Adipocyte (in vitro differentiated cells): ENCODE results near the gene KRTAP15-1.

Experiments used
- DNase-seq: peaks from one replicate; pipeline ENCODE4 v3.0.0-alpha.2; 2015; ENCODE audit warnings: low read depth
- H3K27me3 ChIP-seq: replicated peaks from 2 replicates; pipeline ENCODE4 v1.7.0; 2013; ENCODE audit warnings: mild to moderate bottlenecking, low read length, moderate library complexity; ENCODE audit not compliant: control insufficient read depth, insufficient read depth
- H3K36me3 ChIP-seq: 2 replicates; pipeline ENCODE4 v1.7.0; 2013; ENCODE audit warnings: low read length, mild to moderate bottlenecking, moderate library complexity; ENCODE audit not compliant: control insufficient read depth, insufficient read depth, severe bottlenecking
- H3K4me1 ChIP-seq: 2 replicates; pipeline ENCODE4 v1.7.0; 2013; ENCODE audit warnings: mild to moderate bottlenecking, low read length, moderate library complexity; ENCODE audit not compliant: control insufficient read depth, insufficient read depth
- H3K4me3 ChIP-seq: 2 replicates; pipeline ENCODE4 v1.7.0; 2013; ENCODE audit warnings: mild to moderate bottlenecking, low read length, moderate library complexity
- H3K9ac ChIP-seq: 2 replicates; pipeline ENCODE4 v1.7.0; 2013; ENCODE audit warnings: mild to moderate bottlenecking, low read length, moderate library complexity
- H3K9me3 ChIP-seq: 2 replicates; pipeline ENCODE4 v1.7.0; 2013; ENCODE audit warnings: mild to moderate bottlenecking, low read length, moderate library complexity; ENCODE audit not compliant: control insufficient read depth

Gene KRTAP15-1

GRCh38 chr21:30444204-30444603 is 4.1 kb downstream of the KRTAP15-1 start:
- no peak overlapping the region for H3K4me3 ChIP-seq
- H3K36me3 ChIP-seq, result no peaks in the 10 kb centered on the region
- no peak for DNase-seq
- H3K9ac ChIP-seq, result no peak overlapping the region
- H3K4me1 ChIP-seq, result no peaks in the 10 kb centered on the region
- no peaks in the 10 kb centered on the region for H3K27me3 ChIP-seq
- H3K9me3 ChIP-seq, result no peaks in the 10 kb centered on the region

- H3K27me3 ChIP-seq, result no peaks in the 10 kb centered on the region
- DNase-seq, result no peak
- H3K9me3 ChIP-seq, result no peaks in the 10 kb centered on the region
- no peaks in the 10 kb centered on the region for H3K36me3 ChIP-seq
- H3K9ac ChIP-seq, result no peak overlapping the region
- H3K4me3 ChIP-seq, result no peak overlapping the region
- H3K4me1 ChIP-seq, result no peaks in the 10 kb centered on the region
Measured at GRCh38 chr21:30447056-30447455, 7.0 kb downstream of the KRTAP15-1 start.

- no peak overlapping the region for H3K4me3 ChIP-seq
- no peak for DNase-seq
- no peaks in the 10 kb centered on the region for H3K9me3 ChIP-seq
- no peaks in the 10 kb centered on the region for H3K36me3 ChIP-seq
- no peak overlapping the region for H3K9ac ChIP-seq
- H3K4me1 ChIP-seq, result no peaks in the 10 kb centered on the region
- no peaks in the 10 kb centered on the region for H3K27me3 ChIP-seq
Measured at GRCh38 chr21:30448514-30448913, 8.4 kb downstream of the KRTAP15-1 start.

- no peaks in the 10 kb centered on the region for H3K4me1 ChIP-seq
- no peaks in the 10 kb centered on the region for H3K36me3 ChIP-seq
- no peaks in the 10 kb centered on the region for H3K27me3 ChIP-seq
- DNase-seq, result peak; percentile 5
- H3K9ac ChIP-seq, result no peak overlapping the region
- no peaks in the 10 kb centered on the region for H3K9me3 ChIP-seq
- no peak overlapping the region for H3K4me3 ChIP-seq
Measured at GRCh38 chr21:30463713-30464112, 23.6 kb downstream of the KRTAP15-1 start.

DNA sequence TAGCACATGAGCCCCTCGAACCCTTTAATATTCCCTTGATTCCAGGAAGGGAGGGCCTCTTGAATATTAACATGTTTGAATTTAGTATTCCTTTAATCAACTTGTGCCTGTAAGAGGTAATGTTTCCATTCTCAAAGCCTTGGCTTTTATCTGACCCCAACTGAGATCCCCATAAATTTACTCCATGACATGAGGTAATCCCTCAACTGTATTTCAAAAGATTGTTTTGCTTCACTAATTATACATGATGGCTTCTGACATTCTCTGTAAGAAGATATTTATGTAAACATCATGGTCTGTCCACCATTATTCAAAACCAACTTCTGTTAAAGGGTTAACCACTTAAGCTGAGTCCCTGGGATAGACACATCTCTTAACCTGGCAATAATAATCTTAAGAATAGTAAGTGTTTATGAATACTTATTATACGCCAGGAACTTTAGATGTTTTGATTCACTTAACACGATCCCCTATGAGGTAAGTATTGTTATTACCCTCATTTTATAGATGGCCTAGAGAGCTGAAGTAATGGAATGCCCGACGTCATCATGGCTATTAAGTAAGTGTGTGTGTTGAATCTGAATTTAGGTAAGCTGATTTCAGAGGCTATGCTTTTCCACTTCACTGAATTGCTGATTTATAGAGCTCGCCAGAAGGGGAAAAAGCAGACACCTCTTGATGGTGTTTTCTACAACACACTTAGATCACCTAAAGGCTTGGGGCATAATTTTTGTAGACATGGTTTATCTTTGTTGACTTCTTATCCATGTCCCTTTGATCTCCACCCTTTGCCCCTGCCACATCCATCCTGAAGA is 29.0 kb downstream of the KRTAP15-1 start:
- Histone ChIP-seq H3K4me1 (no peaks in the 10 kb centered on the region), H3K36me3 (no peaks in the 10 kb centered on the region), H3K9me3 (no peaks in the 10 kb centered on the region), H3K27me3 (peaks cover 3% of the 10 kb centered on the region), H3K4me3 (no peak overlapping the region), H3K9ac (no peak overlapping the region)
- no peak for DNase-seq

GRCh38 chr21:30478004-30478403 is 37.9 kb downstream of the KRTAP15-1 start:
- Histone ChIP-seq H3K27me3 (no peaks in the 10 kb centered on the region), H3K4me1 (no peaks in the 10 kb centered on the region), H3K9ac (no peak overlapping the region), H3K9me3 (no peaks in the 10 kb centered on the region), H3K4me3 (no peak overlapping the region), H3K36me3 (no peaks in the 10 kb centered on the region)
- DNase-seq, result no peak

- Histone ChIP-seq H3K27me3 (no peaks in the 10 kb centered on the region), H3K36me3 (no peaks in the 10 kb centered on the region), H3K9ac (no peak overlapping the region), H3K9me3 (no peaks in the 10 kb centered on the region), H3K4me1 (no peaks in the 10 kb centered on the region), H3K4me3 (no peak overlapping the region)
- DNase-seq, result no peak
Measured at GRCh38 chr21:30479259-30479658, 39.2 kb downstream of the KRTAP15-1 start.

GRCh38 chr21:30480145-30480544 is 40.1 kb downstream of the KRTAP15-1 start, which contains the start of gene KRTAP19-1:
Gene KRTAP19-1, minus strand, starts transcription at chr21:30480367. Its CDS starts 50 bp downstream, at chr21:30480317.
- no peaks in the 10 kb centered on the region for H3K36me3 ChIP-seq
- no peak within 1 kb of the TSS for H3K9ac ChIP-seq
- no peak for DNase-seq
- no peaks in the 10 kb centered on the region for H3K4me1 ChIP-seq
- no peaks in the 10 kb centered on the region for H3K27me3 ChIP-seq
- H3K4me3 ChIP-seq, result no peak within 1 kb of the TSS
- H3K9me3 ChIP-seq, result no peaks in the 10 kb centered on the region

GRCh38 chr21:30482130-30482529 is 42.1 kb downstream of the KRTAP15-1 start:
- H3K9ac ChIP-seq, result no peak overlapping the region
- no peak overlapping the region for H3K4me3 ChIP-seq
- DNase-seq, result no peak
- no peaks in the 10 kb centered on the region for H3K4me1 ChIP-seq
- no peaks in the 10 kb centered on the region for H3K27me3 ChIP-seq
- H3K9me3 ChIP-seq, result peaks cover 5% of the 10 kb centered on the region
- H3K36me3 ChIP-seq, result no peaks in the 10 kb centered on the region

GRCh38 chr21:30486180-30486579 is 46.1 kb downstream of the KRTAP15-1 start:
- peaks cover 5% of the 10 kb centered on the region for H3K9me3 ChIP-seq
- H3K9ac ChIP-seq, result no peak overlapping the region
- no peaks in the 10 kb centered on the region for H3K27me3 ChIP-seq
- H3K36me3 ChIP-seq, result no peaks in the 10 kb centered on the region
- DNase-seq, result no peak
- H3K4me3 ChIP-seq, result no peak overlapping the region
- H3K4me1 ChIP-seq, result no peaks in the 10 kb centered on the region

DNA sequence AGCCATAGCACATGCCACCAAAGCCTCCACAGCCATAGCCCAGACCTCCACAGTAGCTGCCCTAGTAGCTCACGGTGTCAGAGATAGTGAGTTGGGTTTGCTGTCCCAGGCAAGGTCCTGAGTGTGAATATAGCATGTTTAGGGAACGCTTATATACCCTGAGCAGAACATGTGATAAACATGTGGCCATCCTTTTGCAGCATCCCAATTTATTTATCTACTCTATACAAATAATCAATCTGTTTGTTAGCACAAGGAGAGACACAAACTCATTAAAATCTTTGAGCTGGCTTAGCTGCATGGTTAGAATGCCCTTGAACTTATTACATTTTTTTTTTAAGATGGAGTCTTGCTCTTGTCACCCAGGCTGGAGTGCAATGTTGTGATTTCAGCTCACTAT is 47.3 kb downstream of the KRTAP15-1 start, which contains the start of gene KRTAP19-2:
Gene KRTAP19-2 (minus strand): TSS at position 101 of the 400 bp plus-strand sequence. CDS start 88 bp downstream, at position 13.
- H3K4me1 ChIP-seq, result peaks cover 6% of the 10 kb centered on the region
- H3K9me3 ChIP-seq, result peaks cover 5% of the 10 kb centered on the region
- no peaks in the 10 kb centered on the region for H3K36me3 ChIP-seq
- H3K4me3 ChIP-seq, result no peak within 1 kb of the TSS
- no peak for DNase-seq
- H3K27me3 ChIP-seq, result no peaks in the 10 kb centered on the region
- H3K9ac ChIP-seq, result no peak within 1 kb of the TSS
